Loucy (cell line): ENCODE results near the gene TBX21.

ENCODE experiments used
- CTCF ChIP-seq: fragments of 200-600 bp; sonication (generic); conservative IDR thresholded peaks from 2 replicates; pipeline ENCODE4 v1.5.1; 2014; ENCODE audit warnings: mild to moderate bottlenecking, antibody characterized with exemption, low read length
- EZH2phosphoT487 ChIP-seq: fragments of 200-600 bp; IDR thresholded peaks from 2 replicates; pipeline ENCODE4 v1.6.1; 2018; ENCODE audit warnings: antibody characterized with exemption, mild to moderate bottlenecking, moderate library complexity, borderline replicate concordance

GRCh38 chr17:47781397-47781796 lies 48.4 kb downstream of the TBX21 start:
- TF ChIP-seq CTCF, result no peak
- TF ChIP-seq EZH2phosphoT487, result no peak
